Rectal smooth muscle tissue (tissue), 1 donor: ENCODE measurements around the gene ADCYAP1R1.

Experiments
- H3K27ac ChIP-seq: one replicate; pipeline ENCODE4 v1.7.0; 2013; ENCODE audit warnings: low read depth, low read length, inconsistent platforms
- H3K27me3 ChIP-seq: one replicate; pipeline ENCODE4 v1.7.0; 2013; ENCODE audit warnings: low read length; ENCODE audit not compliant: control insufficient read depth, insufficient read depth
- H3K36me3 ChIP-seq: one replicate; pipeline ENCODE4 v1.7.0; 2013; ENCODE audit warnings: low read length; ENCODE audit not compliant: control insufficient read depth, insufficient read depth
- H3K4me1 ChIP-seq: one replicate; pipeline ENCODE4 v1.7.0; 2013; ENCODE audit warnings: low read length; ENCODE audit not compliant: control insufficient read depth, insufficient read depth
- H3K4me3 ChIP-seq: one replicate; pipeline ENCODE4 v1.7.0; 2013; ENCODE audit warnings: low read length
- H3K9ac ChIP-seq: one replicate; pipeline ENCODE4 v1.7.0; 2013; ENCODE audit warnings: low read length

The ADCYAP1R1 gene

GRCh38 chr7:31051598-31052486, at the start of gene ADCYAP1R1:
TSS of gene ADCYAP1R1 (plus strand) at chr7:31052308. CDS start at chr7:31063265, 10,957 bp downstream.
- Histone ChIP-seq H3K4me1 (no peaks in the 10 kb centered on the region), H3K36me3 (no peaks in the 10 kb centered on the region), H3K9ac (no peak within 1 kb of the TSS), H3K4me3 (peak within 1 kb of the TSS; percentile 36), H3K27me3 (peaks cover 3% of the 10 kb centered on the region), H3K27ac (no peak within 1 kb of the TSS)

GRCh38 chr7:31003097-31003496, 49.0 kb upstream of the ADCYAP1R1 start:
- Histone ChIP-seq H3K4me1 (no peaks in the 10 kb centered on the region), H3K9ac (no peak overlapping the region), H3K4me3 (no peak overlapping the region), H3K27ac (no peak overlapping the region), H3K27me3 (no peaks in the 10 kb centered on the region), H3K36me3 (no peaks in the 10 kb centered on the region)

- H3K9ac ChIP-seq = no peak overlapping the region
- no peaks in the 10 kb centered on the region for H3K27me3 ChIP-seq
- H3K36me3 ChIP-seq = no peaks in the 10 kb centered on the region
- no peak overlapping the region for H3K4me3 ChIP-seq
- H3K27ac ChIP-seq = no peak overlapping the region
- H3K4me1 ChIP-seq = no peaks in the 10 kb centered on the region
Measured at GRCh38 chr7:31003721-31004120, 48.4 kb upstream of the ADCYAP1R1 start.

- H3K36me3 ChIP-seq = no peaks in the 10 kb centered on the region
- H3K4me1 ChIP-seq = no peaks in the 10 kb centered on the region
- H3K4me3 ChIP-seq = no peak overlapping the region
- H3K27me3 ChIP-seq = no peaks in the 10 kb centered on the region
- no peak overlapping the region for H3K27ac ChIP-seq
- H3K9ac ChIP-seq = no peak overlapping the region
Measured at GRCh38 chr7:31004393-31004792, 47.7 kb upstream of the ADCYAP1R1 start.

DNA sequence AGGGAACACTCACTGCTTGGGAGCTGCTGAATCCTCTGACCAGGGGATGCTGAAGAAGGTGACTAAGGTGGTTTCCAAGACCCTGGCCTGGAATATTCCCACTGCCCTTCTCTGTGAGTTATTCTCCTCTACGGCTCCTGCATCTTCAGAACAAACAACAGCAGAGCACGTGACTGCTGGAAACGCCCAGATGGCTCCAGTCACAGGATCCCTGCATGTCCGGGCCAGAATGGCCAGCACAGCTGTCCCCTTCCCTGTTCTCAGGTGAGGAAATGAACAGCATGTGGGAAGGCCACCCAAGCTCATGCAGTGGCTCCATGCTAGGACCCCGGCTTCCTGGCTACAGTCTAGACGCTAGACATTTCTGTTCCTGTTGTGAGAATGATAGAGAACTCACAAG, 45.3 kb upstream of the ADCYAP1R1 start:
- H3K9ac ChIP-seq = no peak overlapping the region
- H3K27me3 ChIP-seq = no peaks in the 10 kb centered on the region
- no peak overlapping the region for H3K4me3 ChIP-seq
- no peaks in the 10 kb centered on the region for H3K36me3 ChIP-seq
- no peak overlapping the region for H3K27ac ChIP-seq
- H3K4me1 ChIP-seq = no peaks in the 10 kb centered on the region

DNA sequence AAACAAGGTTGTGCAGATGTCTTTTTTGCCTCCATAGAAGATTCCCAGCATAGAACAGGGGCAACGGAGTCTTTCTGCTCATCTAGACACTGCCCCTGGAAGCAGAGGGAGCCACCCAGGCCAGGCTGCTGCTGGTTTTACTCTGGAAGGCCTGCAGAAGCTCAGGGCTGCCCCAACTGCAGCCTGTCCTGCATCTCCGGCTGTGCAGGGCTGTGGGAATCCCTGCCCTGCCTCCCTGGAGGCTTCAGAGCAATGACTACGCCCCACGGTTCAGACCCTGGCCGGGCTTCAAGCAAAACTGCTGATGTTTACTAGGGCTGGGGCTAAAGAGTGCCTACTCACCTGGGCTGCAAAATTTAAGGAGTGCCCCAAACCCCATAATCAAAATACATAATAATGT, 44.5 kb upstream of the ADCYAP1R1 start:
- Histone ChIP-seq H3K27me3 (no peaks in the 10 kb centered on the region), H3K27ac (no peak overlapping the region), H3K9ac (no peak overlapping the region), H3K4me3 (no peak overlapping the region), H3K36me3 (no peaks in the 10 kb centered on the region), H3K4me1 (no peaks in the 10 kb centered on the region)

GRCh38 chr7:31014826-31015225, 37.3 kb upstream of the ADCYAP1R1 start:
- no peak overlapping the region for H3K27ac ChIP-seq
- H3K4me1 ChIP-seq = no peaks in the 10 kb centered on the region
- H3K36me3 ChIP-seq = no peaks in the 10 kb centered on the region
- no peaks in the 10 kb centered on the region for H3K27me3 ChIP-seq
- H3K9ac ChIP-seq = no peak overlapping the region
- no peak overlapping the region for H3K4me3 ChIP-seq

GRCh38 chr7:31017032-31017675, 35.0 kb upstream of the ADCYAP1R1 start:
- H3K36me3 ChIP-seq = no peaks in the 10 kb centered on the region
- no peak overlapping the region for H3K4me3 ChIP-seq
- no peak overlapping the region for H3K9ac ChIP-seq
- no peaks in the 10 kb centered on the region for H3K4me1 ChIP-seq
- H3K27me3 ChIP-seq = no peaks in the 10 kb centered on the region
- no peak overlapping the region for H3K27ac ChIP-seq

DNA sequence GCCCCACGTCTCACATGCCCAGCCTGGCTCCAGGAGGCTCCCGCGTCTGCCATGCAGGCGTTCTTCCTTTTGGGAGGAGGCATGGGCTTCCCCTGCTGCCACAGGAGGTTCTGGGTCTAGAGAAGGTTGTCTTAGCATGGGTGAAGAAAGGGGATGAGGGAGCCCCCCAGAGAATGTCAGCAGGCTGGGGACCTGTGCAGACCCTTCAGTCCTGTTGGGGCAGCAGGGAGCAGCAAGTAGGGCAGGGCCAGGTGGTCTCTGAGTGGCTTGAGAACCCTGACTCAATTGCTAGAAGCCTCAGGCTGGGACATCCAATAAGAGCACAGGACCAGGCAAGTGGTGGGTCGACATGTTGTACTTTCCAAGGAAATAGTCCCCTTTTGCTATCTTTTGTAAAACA, 34.4 kb upstream of the ADCYAP1R1 start:
- H3K27me3 ChIP-seq = no peaks in the 10 kb centered on the region
- H3K4me3 ChIP-seq = no peak overlapping the region
- H3K36me3 ChIP-seq = no peaks in the 10 kb centered on the region
- H3K27ac ChIP-seq = no peak overlapping the region
- H3K9ac ChIP-seq = no peak overlapping the region
- H3K4me1 ChIP-seq = no peaks in the 10 kb centered on the region

- H3K4me3 ChIP-seq = no peak overlapping the region
- no peaks in the 10 kb centered on the region for H3K4me1 ChIP-seq
- no peaks in the 10 kb centered on the region for H3K36me3 ChIP-seq
- no peaks in the 10 kb centered on the region for H3K27me3 ChIP-seq
- no peak overlapping the region for H3K9ac ChIP-seq
- H3K27ac ChIP-seq = no peak overlapping the region
Measured at GRCh38 chr7:31019509-31019908, 32.6 kb upstream of the ADCYAP1R1 start.

DNA sequence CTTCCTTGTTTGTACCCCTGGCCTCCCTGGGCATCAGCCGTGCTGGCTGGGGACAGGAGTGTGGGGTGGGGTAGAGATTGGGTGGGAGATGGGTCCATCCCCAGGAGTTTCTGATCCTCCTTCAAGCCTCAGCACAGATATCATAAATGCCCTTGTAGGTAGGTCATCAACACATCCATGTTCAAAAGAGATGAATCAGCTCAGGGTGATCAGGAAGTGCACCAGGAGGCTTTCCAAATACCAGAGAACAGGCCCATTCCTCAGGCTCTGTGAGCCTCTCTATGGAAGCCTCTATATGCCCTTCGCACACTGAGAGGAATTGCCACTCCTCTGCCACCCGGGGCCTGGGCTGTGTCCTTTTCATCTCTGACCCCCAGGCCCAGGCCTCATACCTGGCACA, 31.9 kb upstream of the ADCYAP1R1 start:
- no peak overlapping the region for H3K27ac ChIP-seq

GRCh38 chr7:31020652-31021051, 31.5 kb upstream of the ADCYAP1R1 start:
- Histone ChIP-seq H3K9ac (no peak overlapping the region), H3K27ac (no peak overlapping the region), H3K4me3 (no peak overlapping the region), H3K4me1 (no peaks in the 10 kb centered on the region), H3K36me3 (no peaks in the 10 kb centered on the region), H3K27me3 (no peaks in the 10 kb centered on the region)

More for the DNA sequence above, 31.9 kb upstream of the ADCYAP1R1 start:
- Histone ChIP-seq H3K27me3 (no peaks in the 10 kb centered on the region), H3K36me3 (no peaks in the 10 kb centered on the region), H3K4me1 (no peaks in the 10 kb centered on the region), H3K4me3 (no peak overlapping the region), H3K9ac (no peak overlapping the region)

DNA sequence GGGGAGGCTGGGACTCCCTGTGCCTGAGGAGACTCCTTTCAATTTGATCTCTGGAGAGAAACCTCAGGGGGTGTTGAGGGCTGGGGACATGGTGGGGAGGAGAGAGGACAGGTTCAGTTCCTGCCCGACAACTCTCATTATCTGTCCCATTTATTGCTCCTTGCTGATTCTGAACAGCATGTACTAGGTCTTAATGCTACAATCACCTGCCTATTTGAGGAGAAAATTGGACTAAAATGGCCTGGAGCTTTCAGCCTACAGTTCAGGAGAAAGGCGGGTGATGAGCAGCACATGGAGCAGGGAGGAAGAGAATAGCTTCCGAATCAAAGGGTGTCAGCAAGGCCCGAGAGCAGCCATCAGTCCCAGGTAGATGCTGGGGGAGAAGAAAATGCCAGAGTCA, 30.0 kb upstream of the ADCYAP1R1 start:
- H3K4me3 ChIP-seq = no peak overlapping the region
- H3K9ac ChIP-seq = no peak overlapping the region
- no peaks in the 10 kb centered on the region for H3K36me3 ChIP-seq
- H3K27ac ChIP-seq = no peak overlapping the region
- no peaks in the 10 kb centered on the region for H3K27me3 ChIP-seq
- H3K4me1 ChIP-seq = no peaks in the 10 kb centered on the region
